Fibroblast of skin of right quadriceps (primary cell): Measurements from ENCODE around the gene HIVEP3.

Source experiments
- DNase-seq: peaks from one replicate; pipeline ENCODE4 v3.0.0-alpha.2; 2013

Gene HIVEP3

GRCh38 chr1:41678111-41678878 is 240.4 kb downstream of the HIVEP3 start:
- DNase-seq: peak; percentile 89

DNA sequence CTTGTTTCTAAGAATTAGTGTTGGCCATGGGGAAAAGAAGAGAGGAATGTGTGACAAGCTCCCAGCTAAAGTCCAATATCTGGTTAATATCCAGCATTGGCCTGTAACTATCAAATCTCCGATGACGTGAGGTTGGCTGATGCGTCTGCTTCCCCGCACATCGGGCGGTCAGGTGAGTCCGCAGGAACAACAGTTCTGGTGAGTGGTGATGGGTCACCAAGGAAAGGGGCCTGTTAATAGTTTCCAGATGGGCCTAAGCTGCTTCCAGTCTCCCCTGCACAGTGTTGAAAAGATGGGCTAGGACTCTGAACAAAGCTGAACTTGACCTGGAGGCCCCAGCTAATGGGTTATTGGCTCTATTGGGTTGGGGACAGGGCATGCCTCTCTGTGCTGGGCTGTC is 241.1 kb downstream of the HIVEP3 start:
- DNase-seq: peak; percentile 52

GRCh38 chr1:41675401-41675800 is 243.3 kb downstream of the HIVEP3 start:
- DNase-seq: no peak

GRCh38 chr1:41674522-41674921 is 244.2 kb downstream of the HIVEP3 start:
- DNase-seq: no peak

DNA sequence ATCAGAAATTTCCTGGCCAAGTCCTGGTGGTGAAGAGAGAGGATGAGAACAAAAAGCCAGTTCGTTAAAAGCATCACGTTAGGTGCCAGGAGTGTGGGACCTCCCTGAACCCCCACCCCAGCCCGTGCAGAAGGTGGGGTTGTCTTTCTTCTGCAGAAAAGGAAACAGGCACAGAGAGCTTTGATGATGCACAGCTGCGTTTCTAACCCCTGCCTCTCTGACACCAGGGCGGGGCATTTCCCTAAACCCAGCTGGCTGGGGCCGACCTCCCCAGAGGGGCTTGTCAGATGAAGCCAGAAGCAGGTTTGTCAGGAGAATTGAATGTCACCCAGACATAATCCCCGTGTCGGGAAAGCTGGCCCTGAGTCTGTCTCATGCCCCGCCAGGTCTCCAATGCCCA is 244.9 kb downstream of the HIVEP3 start:
- no peak for DNase-seq

- DNase-seq: peak; percentile 74
Observed at GRCh38 chr1:41673378-41673777, 245.3 kb downstream of the HIVEP3 start.

DNA sequence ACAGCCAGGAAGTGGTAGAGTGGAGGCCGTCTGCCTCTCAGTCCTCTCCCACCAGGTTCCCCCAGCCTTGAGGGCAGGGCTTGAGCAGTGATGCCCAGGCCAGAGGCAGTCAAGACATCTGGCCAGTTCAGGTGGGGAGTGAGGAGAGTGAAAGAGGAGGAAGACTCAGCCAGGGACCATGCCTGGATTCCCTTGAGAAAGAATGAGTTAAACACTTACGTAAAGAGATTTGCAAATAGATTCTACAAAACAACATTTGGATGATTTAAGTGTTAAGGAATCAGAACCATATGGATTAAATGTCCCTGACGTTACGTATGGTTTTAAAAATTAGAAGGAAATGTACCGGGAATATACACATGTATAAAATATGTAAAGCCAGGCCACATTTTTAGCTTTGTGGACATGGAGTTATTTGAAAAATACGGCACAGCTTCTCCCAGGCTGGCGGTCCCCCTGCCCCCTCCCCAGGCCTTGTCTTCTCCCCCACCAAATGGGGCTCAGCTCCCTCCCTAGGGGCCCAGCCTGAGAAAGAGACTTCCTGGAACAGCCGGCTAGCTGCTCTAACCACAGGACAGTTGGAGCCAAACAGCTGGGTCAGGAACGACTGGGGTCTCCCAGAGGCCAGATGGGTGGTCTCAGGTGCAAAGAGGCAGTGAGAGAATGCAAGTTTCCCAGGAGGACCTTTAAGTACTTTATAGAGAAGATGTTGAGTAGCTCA is 245.9 kb downstream of the HIVEP3 start:
- peak; percentile 99 for DNase-seq

DNA sequence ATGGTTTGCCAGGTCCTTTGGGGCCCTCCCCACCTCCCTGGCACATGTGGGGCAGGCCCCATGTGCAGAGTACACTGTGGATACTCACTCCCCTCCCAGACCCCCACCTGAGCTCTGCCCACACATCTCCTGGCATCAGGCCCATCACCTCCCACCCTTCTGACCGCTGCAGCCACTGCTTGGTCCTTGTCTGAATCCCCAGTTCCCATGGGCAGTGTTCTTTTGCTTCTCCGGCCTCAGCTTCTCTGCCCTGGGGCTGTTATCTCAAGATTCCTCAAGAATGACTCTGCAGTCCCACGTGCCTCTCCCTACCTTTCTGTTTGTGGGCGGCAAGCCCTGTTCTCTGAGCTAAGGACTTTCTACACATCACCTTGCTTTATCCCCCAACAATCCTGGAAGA is 246.5 kb downstream of the HIVEP3 start:
- peak; percentile 71 for DNase-seq

GRCh38 chr1:41671116-41671755 is 247.5 kb downstream of the HIVEP3 start:
- DNase-seq: no peak

GRCh38 chr1:41670217-41670957 is 248.3 kb downstream of the HIVEP3 start:
- peak; percentile 88 for DNase-seq

GRCh38 chr1:41668967-41669366 is 249.8 kb downstream of the HIVEP3 start:
- no peak for DNase-seq

DNA sequence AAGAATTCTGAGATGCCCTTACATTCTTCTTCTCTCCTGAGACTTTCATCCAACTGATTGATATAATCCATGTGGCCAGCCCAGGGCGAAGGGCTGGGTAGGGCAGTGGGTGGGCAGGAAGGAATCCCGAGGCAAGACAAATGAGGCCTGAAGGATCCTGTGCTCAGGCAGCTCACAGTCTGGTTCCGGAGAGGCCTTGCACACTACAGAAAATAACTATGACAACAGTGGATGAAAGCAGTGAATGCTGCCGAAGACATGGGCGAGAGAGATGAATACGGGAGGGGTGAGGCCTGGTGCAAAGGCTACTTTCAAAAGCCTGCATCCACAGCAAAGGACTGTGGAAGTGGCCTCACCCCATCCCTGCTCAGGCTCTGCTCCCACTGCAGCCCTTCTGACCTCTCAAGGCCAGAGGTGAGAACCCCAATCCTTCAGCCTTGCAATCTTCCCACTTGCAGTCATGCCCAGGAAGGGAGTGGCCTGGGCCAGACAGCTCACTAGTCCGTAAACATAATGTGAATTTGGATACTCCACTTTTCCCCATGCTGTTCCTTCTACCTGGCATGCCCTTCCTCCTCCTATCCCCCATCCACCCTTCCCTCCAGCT is 250.6 kb downstream of the HIVEP3 start:
- no peak for DNase-seq

DNA sequence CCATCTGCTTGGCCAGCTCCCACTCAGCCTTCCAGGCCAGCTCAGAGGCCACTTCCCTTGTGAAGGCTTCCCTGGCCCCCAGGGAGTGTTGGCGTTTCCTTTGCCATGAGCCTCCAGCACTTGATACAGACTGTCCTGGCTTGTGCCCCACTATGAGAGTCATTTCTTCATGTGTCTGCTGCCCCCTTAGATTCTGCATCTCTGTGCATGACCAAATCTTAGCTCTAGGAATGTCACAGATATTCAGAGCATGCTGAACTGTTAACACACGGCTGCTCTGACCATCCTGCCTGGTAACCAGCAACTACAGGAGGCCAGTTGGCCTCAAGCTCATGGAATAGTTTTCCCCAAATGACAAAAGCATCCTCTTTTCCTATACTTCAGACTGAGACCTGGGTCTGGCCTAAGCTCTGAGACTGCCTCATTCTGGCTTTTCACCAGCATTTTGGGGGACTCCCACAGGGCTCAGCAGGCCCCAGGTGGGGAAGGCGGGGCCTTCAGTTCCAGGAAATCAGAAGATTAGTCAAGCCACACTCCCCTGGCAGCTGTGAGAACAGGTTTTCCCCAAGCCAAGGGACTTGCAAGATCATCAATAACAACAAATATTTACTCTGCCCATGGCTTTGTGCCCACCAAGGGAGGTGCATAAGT is 251.6 kb downstream of the HIVEP3 start:
- peak; percentile 64 for DNase-seq

DNA sequence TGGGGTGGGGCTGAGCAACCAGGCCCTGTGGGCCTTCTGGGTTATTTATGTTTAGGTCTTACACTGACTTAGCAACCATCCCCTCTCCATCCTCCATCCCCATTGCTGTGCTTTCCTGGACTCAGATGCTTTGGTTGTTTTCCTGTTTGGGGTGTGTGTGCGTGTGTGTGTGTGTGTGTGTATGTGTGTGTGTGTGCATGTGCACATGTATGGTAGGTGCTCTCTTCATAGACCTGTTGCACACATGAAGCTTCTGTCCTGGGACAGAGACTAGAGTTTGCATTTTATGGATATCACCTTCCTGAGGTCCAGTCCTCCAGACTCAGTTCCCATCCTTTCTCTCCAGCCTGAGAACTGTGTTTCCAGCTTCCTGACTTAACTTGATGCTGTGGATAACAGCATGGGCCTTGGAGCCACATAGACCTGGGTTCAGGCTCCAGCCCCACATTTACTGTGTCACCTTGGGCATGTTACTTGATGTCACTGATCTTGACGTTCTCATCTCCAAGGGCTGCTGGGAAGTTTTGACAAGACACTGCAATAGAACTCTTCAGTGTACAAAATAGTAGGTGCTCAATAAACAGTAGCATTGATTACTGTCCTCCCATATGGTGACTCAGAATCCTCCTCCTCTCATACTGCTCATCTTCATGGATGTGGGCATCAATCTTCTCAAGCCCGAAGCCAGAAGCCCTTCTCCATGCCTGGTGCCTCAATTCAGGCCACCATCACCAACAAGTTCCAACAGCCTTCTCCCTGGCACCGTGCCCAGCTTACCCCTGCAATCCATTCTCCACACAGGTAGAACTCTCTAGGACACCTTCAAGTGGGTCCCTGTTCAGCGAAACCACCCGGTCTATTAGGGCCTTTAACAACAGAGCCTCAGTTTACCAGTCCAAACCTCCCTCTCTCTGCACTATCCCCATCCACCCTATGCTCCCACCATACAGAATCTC is 252.5 kb downstream of the HIVEP3 start:
- DNase-seq: no peak

DNA sequence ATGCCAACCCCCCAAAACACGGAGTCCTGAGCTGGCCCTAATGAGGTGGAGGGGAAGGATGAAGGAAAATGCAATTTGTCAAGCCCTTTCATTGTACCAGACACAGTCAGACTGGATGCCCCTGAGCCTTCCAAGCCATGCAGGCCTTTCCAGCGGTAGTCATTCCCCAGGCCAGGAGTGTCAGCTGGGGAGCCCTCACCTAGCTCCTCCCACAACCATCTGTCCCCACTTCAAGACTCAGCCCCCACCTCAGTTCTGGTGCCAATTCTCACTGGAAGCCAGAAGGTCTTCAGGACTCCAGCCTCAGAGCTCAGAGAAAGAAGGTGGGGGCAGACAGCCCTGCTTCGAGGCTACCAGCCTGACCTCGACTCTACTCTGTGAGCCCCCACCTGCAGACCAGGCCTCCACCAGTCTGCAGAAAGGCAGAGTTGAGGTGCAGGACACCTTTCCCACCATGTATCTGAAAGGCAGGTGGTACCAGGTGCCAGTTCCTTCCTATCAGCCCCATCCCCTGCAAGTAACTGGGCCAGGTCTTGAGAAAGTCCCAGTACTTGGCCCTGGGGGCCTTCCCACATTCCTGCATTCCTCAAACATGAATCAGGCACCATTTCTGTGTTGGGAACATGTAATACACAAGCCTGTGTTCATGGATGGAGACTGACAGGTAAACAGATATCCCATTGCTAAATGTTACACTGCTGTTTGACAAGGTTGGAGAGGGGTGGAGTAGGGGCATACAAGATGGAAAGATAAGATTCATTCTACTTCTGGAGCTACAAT is 253.7 kb downstream of the HIVEP3 start:
- DNase-seq: peak; percentile 87

DNA sequence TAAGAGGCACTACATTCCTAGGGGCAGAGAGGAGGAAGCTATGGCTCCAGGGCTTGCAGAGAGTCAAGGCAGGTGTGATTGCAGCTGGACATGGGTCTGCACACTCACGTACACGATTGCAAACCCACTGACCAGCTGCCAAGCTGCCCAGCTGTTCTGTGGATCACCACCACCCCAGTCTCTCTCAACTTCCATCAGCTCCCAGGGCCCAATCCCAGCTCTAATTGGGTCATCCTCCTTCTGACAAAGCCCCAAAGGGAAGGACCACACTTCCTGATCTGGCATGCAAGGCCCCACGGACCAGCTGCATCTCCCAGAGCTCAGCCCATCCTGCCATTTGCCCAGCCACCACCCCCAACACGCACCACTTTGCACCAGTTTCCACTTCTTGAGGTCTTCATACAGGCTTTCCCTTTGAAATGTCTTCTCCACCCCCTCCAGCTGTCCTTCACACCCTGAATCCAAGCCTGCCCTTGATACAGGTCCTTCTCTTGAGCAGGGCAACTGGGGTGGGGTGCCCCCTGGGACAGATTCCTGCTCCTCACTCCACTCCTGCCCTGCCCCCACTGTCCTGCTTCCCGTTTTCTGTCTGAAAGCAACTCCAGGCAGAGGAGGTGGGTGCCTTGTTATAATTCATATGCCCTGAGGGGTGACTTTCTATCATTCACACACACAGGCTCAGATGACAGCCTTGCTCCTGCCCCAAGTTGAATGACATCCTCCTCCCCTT is 254.9 kb downstream of the HIVEP3 start:
- no peak for DNase-seq

DNA sequence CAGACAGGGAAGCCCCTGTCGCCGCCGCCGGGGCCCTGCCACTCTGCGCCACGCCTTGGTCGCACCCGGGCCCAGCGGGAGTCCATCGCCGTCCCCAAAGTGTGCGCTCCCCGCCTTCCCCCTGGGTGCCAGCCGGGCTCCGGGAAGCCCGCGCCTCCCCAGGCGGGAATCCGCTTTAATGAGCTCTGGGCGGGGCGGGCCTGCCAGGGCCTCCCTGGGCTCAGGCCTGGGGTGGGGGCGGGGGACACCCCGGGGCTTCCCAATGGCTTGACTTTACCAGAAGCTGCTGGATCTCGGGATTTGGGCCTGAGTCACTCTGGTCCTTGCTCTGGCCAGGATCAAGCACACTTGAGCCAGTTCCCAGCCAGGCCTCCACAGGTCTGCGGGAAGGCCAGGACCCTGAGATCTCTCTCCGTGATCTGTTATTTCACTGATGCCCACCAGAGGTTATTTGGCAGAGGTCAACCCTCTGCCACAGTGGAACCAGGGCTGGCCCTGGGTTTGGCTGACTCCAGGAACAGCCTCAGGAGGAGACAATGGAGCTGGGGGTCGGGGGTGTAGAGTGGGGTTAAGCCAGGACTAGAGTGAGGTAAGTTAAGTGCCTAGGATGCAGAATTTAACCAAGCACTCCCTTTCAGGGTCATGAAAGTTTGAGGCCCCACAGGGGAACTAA is 255.8 kb downstream of the HIVEP3 start:
- peak; percentile 72 for DNase-seq

GRCh38 chr1:41662061-41662764 is 256.5 kb downstream of the HIVEP3 start:
- DNase-seq: peak; percentile 84
